Fibroblast of gingiva (primary cell): ENCODE results near the gene GLRA1.
A peak's percentile ranks its signal among the peaks of the same experiment; 100 is the strongest.
"Not testable (repeated sequence)": the region's sequence is repeated elsewhere in the genome, so short reads cannot be mapped to it uniquely, and the experiment has no call there.

Experiments used
- DNase-seq: peaks from one replicate; pipeline ENCODE4 v3.0.0-alpha.2; 2011; ENCODE audit warnings: low read depth

Gene GLRA1

DNA sequence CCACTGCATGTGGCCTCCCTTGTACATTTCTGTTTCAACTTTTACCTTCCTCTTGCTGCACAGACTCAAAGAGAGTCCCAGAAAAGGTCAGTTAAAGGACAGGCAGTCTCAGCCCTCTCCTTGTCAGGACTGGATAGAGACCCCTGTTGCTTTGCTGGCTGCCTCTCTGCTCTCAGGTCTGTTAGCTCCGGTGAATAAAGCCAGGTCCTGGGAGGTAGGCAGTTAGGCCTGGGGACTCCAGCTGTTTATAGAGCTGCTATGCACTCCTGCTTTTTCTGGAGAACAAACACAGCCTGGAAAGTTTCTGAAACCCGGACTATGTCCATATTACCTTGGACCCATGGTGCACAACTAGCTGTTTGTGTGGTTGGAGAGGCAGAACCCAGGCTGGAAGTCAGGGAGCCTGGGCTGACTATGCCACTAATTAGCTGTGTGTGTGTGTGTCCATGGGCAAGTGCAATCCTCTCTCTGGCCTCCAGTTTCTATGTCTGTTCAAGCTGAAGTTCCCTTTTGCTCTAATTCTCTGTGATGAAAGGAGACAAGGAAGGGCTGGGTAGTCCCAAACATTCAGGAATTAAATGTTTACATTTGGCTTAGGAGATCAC lies 42.9 kb downstream of the GLRA1 start:
- no peak for DNase-seq

DNA sequence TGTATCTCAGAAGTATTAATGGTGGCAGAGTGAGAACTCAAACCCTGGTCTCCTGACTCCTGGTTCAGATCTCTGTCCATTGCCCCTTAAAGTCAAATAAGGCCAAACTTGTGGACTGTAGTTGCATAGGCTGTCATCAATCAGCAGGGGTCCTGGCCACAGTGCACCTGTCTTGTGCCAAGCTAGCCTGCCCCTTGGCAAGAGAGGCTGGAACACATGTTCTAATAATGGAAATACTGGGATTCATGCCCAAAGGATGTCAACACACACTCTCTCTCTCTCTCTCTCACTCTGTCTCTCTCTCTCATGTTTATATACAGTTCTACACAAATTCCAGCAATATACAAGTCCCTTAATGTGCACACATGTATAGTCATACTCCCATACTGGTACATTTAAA lies 44.3 kb downstream of the GLRA1 start:
- no peak for DNase-seq

GRCh38 chr5:151873701-151874100 lies 51.0 kb downstream of the GLRA1 start:
- DNase-seq: no peak

DNA sequence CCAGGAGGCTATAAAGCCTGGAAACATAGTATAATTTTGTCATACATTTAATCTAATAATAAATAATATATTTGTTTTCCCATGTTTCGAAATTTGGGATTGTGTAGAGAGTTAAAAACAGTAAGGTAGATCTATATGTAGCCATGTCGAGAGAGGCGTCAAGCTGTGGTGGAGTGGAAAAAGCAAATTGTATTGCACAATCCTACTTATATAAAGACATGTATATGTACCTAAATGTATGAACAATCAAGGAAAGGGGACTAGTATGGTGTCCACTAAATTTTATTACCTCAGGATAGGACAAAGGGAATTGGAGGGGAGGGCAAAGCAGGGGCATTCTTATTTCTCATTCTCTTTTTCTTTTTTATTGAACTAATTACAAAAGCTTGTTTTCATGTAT lies 52.0 kb downstream of the GLRA1 start:
- DNase-seq: no peak

DNA sequence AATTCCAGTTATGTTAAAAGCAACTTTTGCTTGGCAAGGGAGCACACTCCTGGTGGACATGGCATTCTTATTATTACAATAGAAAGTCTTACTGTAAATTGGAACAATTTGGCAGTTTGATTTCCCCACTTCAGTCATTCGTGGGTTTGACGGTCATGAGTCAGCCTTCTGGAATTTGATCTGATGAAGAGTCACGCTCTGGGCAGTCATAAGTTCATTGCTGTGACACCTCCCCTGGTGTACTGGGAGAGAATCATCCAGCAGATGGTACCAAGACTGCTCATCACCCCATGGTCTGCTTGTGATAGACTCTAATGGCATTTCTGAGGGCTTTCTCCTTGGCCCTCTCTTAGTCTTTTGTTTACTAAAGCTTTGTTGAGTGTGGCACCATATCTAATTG lies 53.8 kb downstream of the GLRA1 start:
- DNase-seq: peak; percentile 10

DNA sequence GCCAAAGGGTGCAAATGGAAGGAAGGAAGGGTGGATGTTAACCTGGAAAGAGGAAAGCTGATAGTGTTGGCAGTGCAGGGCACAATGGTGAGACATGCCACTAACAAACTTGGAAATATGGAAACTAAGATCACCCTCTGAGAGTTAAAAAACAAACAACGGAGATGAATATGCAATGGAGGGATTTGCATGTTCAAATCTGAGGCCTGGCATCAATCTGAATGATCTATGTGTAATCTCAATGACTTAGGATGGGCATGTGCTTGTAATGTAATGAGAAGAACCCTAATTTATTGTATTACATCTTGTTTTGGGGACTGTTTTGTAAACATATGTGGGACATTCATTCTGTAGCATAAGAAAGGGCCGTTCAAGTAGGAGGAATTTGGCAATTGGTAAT lies 54.4 kb downstream of the GLRA1 start:
- no peak for DNase-seq

DNA sequence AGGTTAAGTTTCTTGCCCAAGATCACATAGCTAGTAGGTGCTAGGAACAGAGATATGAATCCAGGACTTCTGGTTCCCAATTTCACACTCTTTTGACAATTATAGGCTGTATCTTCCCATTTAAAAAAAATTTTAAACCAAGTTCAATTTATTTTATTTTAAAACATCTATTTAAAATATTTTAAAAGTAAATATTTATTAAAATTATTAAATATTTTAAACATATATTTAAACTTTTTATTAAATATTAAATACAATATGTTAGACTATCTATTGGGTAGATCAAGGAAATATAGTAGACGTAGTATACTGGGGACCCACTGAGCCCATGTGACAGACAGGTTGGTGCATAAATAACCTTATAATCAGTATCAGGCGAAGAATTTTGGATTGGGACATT lies 54.8 kb downstream of the GLRA1 start:
- no peak for DNase-seq

GRCh38 chr5:151868451-151868850 lies 56.2 kb downstream of the GLRA1 start:
- no peak for DNase-seq

DNA sequence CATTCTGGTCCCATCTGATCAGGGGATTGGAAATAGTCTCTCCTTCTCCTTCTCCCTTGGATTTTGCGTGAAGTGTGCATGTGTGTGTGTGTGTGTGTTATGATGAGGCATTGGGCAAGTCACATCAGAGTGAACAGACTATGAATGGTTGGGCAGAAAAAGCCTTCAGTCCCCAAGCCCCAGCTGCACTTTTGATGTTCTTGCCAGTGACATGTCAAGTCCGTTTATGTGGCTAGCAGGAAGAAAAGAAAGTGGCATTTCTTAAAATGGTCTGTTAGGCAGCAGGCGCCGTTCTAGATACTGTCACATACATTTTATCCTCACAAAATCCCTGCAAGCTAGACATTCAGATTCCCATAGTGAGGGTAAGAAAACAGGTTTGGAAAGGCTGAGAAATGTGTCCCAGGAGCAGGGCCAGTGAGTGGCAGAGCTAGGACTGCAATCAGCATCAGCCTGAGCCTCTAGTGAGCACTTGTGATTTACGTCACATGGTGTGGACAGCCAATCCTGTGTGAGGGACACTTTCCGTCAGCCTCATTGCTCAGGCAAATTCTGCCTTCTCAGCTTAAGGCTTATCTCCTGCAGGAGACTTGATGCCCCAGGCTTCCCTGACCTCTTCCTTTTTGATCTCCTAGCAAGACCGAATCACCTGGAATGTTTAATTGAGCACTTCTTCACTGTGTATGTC lies 60.4 kb downstream of the GLRA1 start:
- no peak for DNase-seq

- DNase-seq: no peak
These were observed 61.1 kb downstream of the GLRA1 start for GRCh38 chr5:151863566-151863965.

GRCh38 chr5:151862811-151863472 lies 61.7 kb downstream of the GLRA1 start:
- no peak for DNase-seq

GRCh38 chr5:151860867-151861266 lies 63.8 kb downstream of the GLRA1 start:
- DNase-seq: not testable (repeated sequence)

GRCh38 chr5:151856861-151857260 lies 67.8 kb downstream of the GLRA1 start:
- DNase-seq: no peak

DNA sequence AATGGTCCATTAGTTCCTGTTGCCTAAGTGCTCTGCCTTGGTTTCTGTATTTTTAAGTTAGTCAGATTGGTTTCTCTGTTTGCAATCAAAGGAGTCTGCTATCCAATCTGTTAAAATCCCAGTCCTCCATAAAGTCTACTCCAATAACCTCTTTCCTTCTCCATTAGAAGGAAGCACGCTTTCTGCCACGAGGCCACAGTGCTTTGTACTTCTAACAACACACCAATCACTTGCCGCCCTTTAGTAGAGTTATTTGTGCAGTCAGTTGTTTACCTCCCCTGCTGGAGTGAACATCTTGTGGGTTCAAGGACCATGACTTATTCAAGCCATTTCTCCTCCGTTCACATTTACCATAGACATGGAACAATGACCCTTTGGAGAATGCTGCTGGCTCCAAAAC lies 69.0 kb downstream of the GLRA1 start:
- no peak for DNase-seq

- DNase-seq: no peak
These were observed 76.8 kb downstream of the GLRA1 start for GRCh38 chr5:151847871-151848270.

- no peak for DNase-seq
These were observed 77.9 kb downstream of the GLRA1 start for GRCh38 chr5:151846765-151847164.

DNA sequence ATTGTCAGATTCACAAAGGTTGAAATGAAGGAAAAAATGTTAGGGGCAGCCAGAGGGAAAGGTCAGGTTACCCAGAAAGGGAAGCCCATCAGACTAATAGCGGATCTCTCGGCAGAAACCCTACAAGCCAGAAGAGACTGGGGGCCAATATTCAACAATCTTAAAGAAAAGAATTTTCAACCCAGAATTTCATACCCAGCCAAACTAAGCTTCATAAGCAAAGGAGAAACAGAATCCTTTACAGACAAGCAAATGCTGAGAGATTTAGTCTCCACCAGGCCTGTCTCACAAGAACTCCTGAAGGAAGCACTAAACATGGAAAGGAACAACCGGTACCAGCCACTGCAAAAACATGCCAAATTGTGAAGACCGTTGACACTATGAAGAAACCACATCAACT lies 91.8 kb downstream of the GLRA1 start:
- DNase-seq: not testable (repeated sequence)

DNA sequence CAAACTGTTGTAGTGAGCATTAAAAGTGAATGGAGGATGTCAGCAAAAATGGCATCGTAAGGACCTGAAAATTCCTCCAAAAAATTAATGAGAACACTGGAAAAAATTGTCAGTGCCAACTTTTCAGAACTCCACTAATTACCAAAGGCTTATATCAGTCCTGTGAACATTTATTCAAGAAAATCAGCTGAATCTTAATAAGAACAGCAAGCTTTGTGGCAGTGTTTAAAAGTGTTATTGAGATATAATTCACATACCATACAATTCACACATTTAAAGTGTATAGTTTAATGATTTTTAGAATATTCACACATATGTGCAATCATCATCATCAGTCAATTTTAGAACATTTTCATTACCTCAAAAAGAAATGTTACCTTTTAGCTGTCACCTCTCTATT lies 95.3 kb downstream of the GLRA1 start:
- no peak for DNase-seq

- peak; percentile 76 for DNase-seq
These were observed 99.2 kb downstream of the GLRA1 start for GRCh38 chr5:151825445-151825844.

DNA sequence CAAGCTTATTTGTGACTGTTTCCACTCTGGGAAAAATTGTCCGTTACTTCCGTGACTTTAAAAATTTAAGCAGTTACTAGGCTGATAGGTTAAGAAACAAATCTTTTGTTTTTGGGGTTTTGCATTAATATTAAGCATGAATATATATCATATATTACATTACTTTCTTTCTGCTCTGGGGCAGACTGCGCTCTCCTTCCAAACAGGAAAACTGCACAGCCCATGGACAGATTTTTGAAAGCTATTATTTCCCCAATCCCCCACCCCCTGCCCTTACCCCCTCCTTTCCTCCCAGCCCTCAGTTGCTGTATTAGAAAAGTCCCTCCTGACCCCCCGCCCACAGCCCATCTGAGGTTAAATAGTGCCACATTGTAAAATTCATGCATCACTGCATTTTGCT lies 102.5 kb downstream of the GLRA1 start:
- DNase-seq: no peak

DNA sequence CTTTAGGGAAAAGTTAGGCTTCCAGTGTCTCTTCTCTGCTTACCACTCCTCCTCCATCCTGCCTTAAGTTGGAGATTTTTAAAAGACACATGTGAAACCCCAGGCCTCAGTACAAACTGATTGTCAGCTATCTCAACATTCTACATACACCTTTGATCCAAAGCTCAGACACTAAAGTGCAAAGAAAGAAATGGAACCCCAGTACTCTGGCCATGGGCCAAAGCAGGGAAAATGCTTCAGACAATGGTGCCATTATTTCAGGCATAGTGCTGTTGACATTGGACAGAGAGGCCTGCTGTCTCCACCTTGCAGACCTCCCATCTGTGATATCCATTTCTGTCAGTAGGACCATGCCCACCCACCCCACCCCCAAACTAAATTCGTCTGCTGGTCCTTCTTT lies 103.7 kb downstream of the GLRA1 start:
- no peak for DNase-seq

- no peak for DNase-seq
These were observed 104.4 kb downstream of the GLRA1 start for GRCh38 chr5:151820271-151820670.

DNA sequence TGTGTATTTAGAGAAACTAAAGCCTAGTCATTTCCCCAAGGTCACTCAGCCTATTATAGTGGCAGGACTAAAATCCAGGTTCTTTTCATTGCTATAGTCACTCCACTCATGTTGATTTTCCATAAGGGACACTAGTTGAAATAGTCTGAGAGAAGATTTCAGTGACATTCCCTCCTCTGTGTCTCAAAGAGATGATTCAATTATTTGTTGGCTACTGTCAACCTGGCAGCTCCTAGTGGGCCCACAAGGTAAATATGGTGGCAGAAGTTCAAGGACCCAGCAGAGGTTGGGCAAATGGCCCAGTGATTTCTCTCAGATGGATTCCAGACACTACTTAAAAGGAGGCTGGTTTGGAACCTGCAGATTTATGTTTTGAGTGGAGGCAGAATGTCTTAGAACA lies 104.8 kb downstream of the GLRA1 start:
- DNase-seq: no peak

DNA sequence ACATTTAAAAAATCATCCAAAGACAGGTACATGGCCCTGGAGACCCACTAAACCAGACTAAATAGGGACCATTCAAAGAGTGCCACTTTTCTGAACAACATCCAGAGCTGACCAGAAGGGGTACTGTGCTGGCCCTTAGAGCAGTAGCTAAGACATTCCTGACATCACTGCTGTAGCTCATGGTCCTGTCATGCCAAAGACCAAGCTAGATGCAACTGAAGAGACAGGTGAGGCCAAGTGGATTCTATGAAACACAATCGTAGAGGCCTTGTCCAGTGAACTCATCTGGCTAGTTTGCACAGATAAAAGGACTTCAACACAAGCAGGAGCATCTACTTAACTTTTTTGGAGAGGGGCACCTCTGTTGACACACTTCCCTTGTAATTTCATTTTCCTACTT lies 109.6 kb downstream of the GLRA1 start:
- DNase-seq: no peak
